Mesenchymal stem cell (in vitro differentiated cells and primary cell): ENCODE results near the gene UNK.
A peak's percentile ranks its signal among the peaks of the same experiment; 100 is the strongest.

Experiments
- DNase-seq: peaks from one replicate; pipeline ENCODE4 v3.0.0-alpha.2; 2013
- H2AFZ ChIP-seq: one replicate; pipeline ENCODE4 v1.6.1; 2013; ENCODE audit warnings: low read depth, mild to moderate bottlenecking, control low read depth, inconsistent platforms, low read length, moderate library complexity
- H2AK5ac ChIP-seq: 2 replicates; pipeline ENCODE4 v1.6.1; 2013; ENCODE audit warnings: low read length, moderate library complexity, mild to moderate bottlenecking, inconsistent platforms; ENCODE audit not compliant: severe bottlenecking
- H2BK120ac ChIP-seq: one replicate; pipeline ENCODE4 v1.6.1; 2013; ENCODE audit warnings: low read depth, mild to moderate bottlenecking, inconsistent platforms, low read length, moderate library complexity
- H2BK12ac ChIP-seq, 2 experiments: one replicate each; pipeline ENCODE4 v1.6.1; 2013; ENCODE audit warnings: inconsistent platforms in 2 of 2, low read length in 2 of 2, mild to moderate bottlenecking in 2 of 2, moderate library complexity in 2 of 2, control low read depth in 1 of 2
- H2BK15ac ChIP-seq: one replicate; pipeline ENCODE4 v1.6.1; 2013; ENCODE audit warnings: mild to moderate bottlenecking, low read depth, inconsistent platforms; ENCODE audit not compliant: poor library complexity, severe bottlenecking
- H2BK5ac ChIP-seq: 2 replicates; pipeline ENCODE4 v1.6.1; 2013; ENCODE audit warnings: low read depth, mild to moderate bottlenecking, low read length, control low read depth, inconsistent platforms; ENCODE audit not compliant: poor library complexity, severe bottlenecking
- H3K14ac ChIP-seq, 2 experiments: one replicate each; pipeline ENCODE4 v1.6.1; 2013; ENCODE audit warnings: inconsistent platforms in 2 of 2, low read length in 2 of 2, control low read depth in 1 of 2, mild to moderate bottlenecking in 1 of 2, moderate library complexity in 1 of 2
- H3K18ac ChIP-seq, 2 experiments: one replicate each; pipeline ENCODE4 v1.6.1; 2013; ENCODE audit warnings: inconsistent platforms in 2 of 2, low read length in 2 of 2, control low read depth in 1 of 2, low read depth in 1 of 2, mild to moderate bottlenecking in 1 of 2
- H3K23ac ChIP-seq, 2 experiments: one replicate each; pipeline ENCODE4 v1.6.1; 2013; ENCODE audit warnings: inconsistent platforms in 2 of 2, low read length in 2 of 2, mild to moderate bottlenecking in 2 of 2, moderate library complexity in 2 of 2, control low read depth in 1 of 2
- H3K27ac ChIP-seq: 2 replicates; pipeline ENCODE4 v1.5.1; 2013; ENCODE audit warnings: mild to moderate bottlenecking, moderate library complexity, low read length, control low read depth, inconsistent platforms; ENCODE audit not compliant: poor library complexity, severe bottlenecking
- H3K27me3 ChIP-seq, 2 experiments: 2 replicates each; pipeline versions ENCODE4 v1.6.1 to v1.7.0; 2013; ENCODE audit warnings: low read length in 2 of 2, mild to moderate bottlenecking in 2 of 2, moderate library complexity in 2 of 2, control low read depth in 1 of 2, inconsistent platforms in 1 of 2; ENCODE audit not compliant: control insufficient read depth in 1 of 2, insufficient read depth in 1 of 2
- H3K36me3 ChIP-seq, 2 experiments: 2 replicates each; pipeline versions ENCODE4 v1.6.1 to v1.7.0; 2013; ENCODE audit warnings: low read length in 2 of 2, control low read depth in 1 of 2, inconsistent platforms in 1 of 2, low read depth in 1 of 2, mild to moderate bottlenecking in 1 of 2; ENCODE audit not compliant: insufficient read depth in 2 of 2, control insufficient read depth in 1 of 2
- H3K4ac ChIP-seq, 2 experiments: one replicate each; pipeline ENCODE4 v1.6.1; 2013; ENCODE audit warnings: inconsistent platforms in 2 of 2, low read length in 2 of 2, mild to moderate bottlenecking in 2 of 2, moderate library complexity in 2 of 2, control low read depth in 1 of 2, low read depth in 1 of 2
- H3K4me1 ChIP-seq: 2 replicates; pipeline ENCODE4 v1.6.1; 2013; ENCODE audit warnings: low read depth, low read length, control low read depth; ENCODE audit not compliant: control insufficient read depth, insufficient read depth
- H3K4me2 ChIP-seq: 2 replicates; pipeline ENCODE4 v1.6.1; 2013; ENCODE audit warnings: low read length, mild to moderate bottlenecking, inconsistent platforms; ENCODE audit not compliant: poor library complexity, severe bottlenecking
- H3K4me3 ChIP-seq, 2 experiments: 2 replicates each; pipeline versions ENCODE4 v1.5.1 to v1.7.0; 2013; ENCODE audit warnings: low read length in 2 of 2, mild to moderate bottlenecking in 2 of 2, control low read depth in 1 of 2, low read depth in 1 of 2; ENCODE audit not compliant: insufficient read depth in 1 of 2
- H3K79me1 ChIP-seq: replicated peaks from 2 replicates; pipeline ENCODE4 v1.6.1; 2013; ENCODE audit warnings: mild to moderate bottlenecking, control low read depth, low read length, inconsistent platforms; ENCODE audit not compliant: poor library complexity, severe bottlenecking
- H3K9ac ChIP-seq: 2 replicates; pipeline ENCODE4 v1.7.0; 2013; ENCODE audit warnings: mild to moderate bottlenecking, low read length, moderate library complexity
- H3K9me3 ChIP-seq: 2 replicates; pipeline ENCODE4 v1.7.0; 2013; ENCODE audit warnings: mild to moderate bottlenecking, low read length; ENCODE audit not compliant: control insufficient read depth
- H4K8ac ChIP-seq: one replicate; pipeline ENCODE4 v1.6.1; 2013; ENCODE audit warnings: inconsistent platforms, mild to moderate bottlenecking, low read length, moderate library complexity
- H4K91ac ChIP-seq: one replicate; pipeline ENCODE4 v1.6.1; 2013; ENCODE audit warnings: mild to moderate bottlenecking, low read length, inconsistent platforms
- WGBS: methylation state at CpG from one replicate; pipeline ENCODE4 v1.1.7; 2013; ENCODE audit warnings: mixed read lengths; 5-methylcytosine and 5-hydroxymethylcytosine counted together

UNK gene

GRCh38 chr17:75831032-75831571, 46.5 kb downstream of the UNK start:
- no peak for DNase-seq
- 93% methylated on average over 6 of the region's 15 CpGs for WGBS
- no peak overlapping the region for H3K4ac ChIP-seq
- no peak overlapping the region for H2BK120ac ChIP-seq
- H3K4me3 ChIP-seq, result no peak overlapping the region
- no peak overlapping the region for H4K91ac ChIP-seq
- no peak overlapping the region for H2AFZ ChIP-seq
- H2BK12ac ChIP-seq, result no peak overlapping the region
- peaks cover 0 to 30% of the 10 kb centered on the region in 2 experiments for H3K36me3 ChIP-seq
- H3K9me3 ChIP-seq, result no peaks in the 10 kb centered on the region
- H3K18ac ChIP-seq, result no peak overlapping the region
- no peak overlapping the region for H3K4me2 ChIP-seq
- H2BK15ac ChIP-seq, result no peak overlapping the region
- no peak overlapping the region for H3K14ac ChIP-seq
- no peaks in the 10 kb centered on the region for H3K27me3 ChIP-seq
- peak overlapping the region; percentile 27 for H4K8ac ChIP-seq
- H2AK5ac ChIP-seq, result no peak overlapping the region
- H3K23ac ChIP-seq, result no peak overlapping the region
- peaks cover 29% of the 10 kb centered on the region for H3K4me1 ChIP-seq
- H3K27ac ChIP-seq, result no peak overlapping the region
- no peak overlapping the region for H3K9ac ChIP-seq
- no peaks in the 10 kb centered on the region for H3K79me1 ChIP-seq
- no peak overlapping the region for H2BK5ac ChIP-seq

GRCh38 chr17:75832164-75832651, 47.6 kb downstream of the UNK start:
- Histone ChIP-seq H2BK12ac (no peak overlapping the region), H2BK15ac (no peak overlapping the region), H3K9me3 (no peaks in the 10 kb centered on the region), H3K79me1 (no peaks in the 10 kb centered on the region), H3K18ac (no peak overlapping the region), H2BK5ac (no peak overlapping the region), H3K36me3 (peaks cover 0 to 23% of the 10 kb centered on the region in 2 experiments), H3K4me2 (no peak overlapping the region), H3K14ac (no peak overlapping the region), H3K4ac (peak overlapping the region in 1 of 2 experiments; percentile 27), H4K8ac (peak overlapping the region; percentile 75), H2AFZ (no peak overlapping the region), H3K4me1 (peaks cover 26% of the 10 kb centered on the region), H3K4me3 (no peak overlapping the region), H2BK120ac (no peak overlapping the region), H3K23ac (no peak overlapping the region), H3K27me3 (no peaks in the 10 kb centered on the region), H3K9ac (no peak overlapping the region), H4K91ac (no peak overlapping the region), H3K27ac (no peak overlapping the region), H2AK5ac (no peak overlapping the region)
- peak; percentile 86 for DNase-seq
- 63% methylated on average over 10 of the region's 10 CpGs for WGBS

- peaks cover 20% of the 10 kb centered on the region for H3K4me1 ChIP-seq
- H3K27me3 ChIP-seq, result no peaks in the 10 kb centered on the region
- WGBS, result 52% methylated on average over 19 of the region's 20 CpGs
- peak overlapping the region in 1 of 2 experiments; percentile 31 for H3K18ac ChIP-seq
- peak overlapping the region; percentile 44 for H2BK15ac ChIP-seq
- H3K4me2 ChIP-seq, result no peak overlapping the region
- H2BK5ac ChIP-seq, result no peak overlapping the region
- no peak overlapping the region for H3K9ac ChIP-seq
- peaks cover 0 to 23% of the 10 kb centered on the region in 2 experiments for H3K36me3 ChIP-seq
- peak overlapping the region; percentile 43 for H4K91ac ChIP-seq
- H3K79me1 ChIP-seq, result no peaks in the 10 kb centered on the region
- no peak overlapping the region for H3K23ac ChIP-seq
- H3K14ac ChIP-seq, result no peak overlapping the region
- no peak overlapping the region for H2AK5ac ChIP-seq
- peak overlapping the region in 1 of 2 experiments; percentile 27 for H3K4ac ChIP-seq
- H4K8ac ChIP-seq, result peak overlapping the region; percentile 83
- H2BK120ac ChIP-seq, result no peak overlapping the region
- no peaks in the 10 kb centered on the region for H3K9me3 ChIP-seq
- no peak for DNase-seq
- H3K27ac ChIP-seq, result no peak overlapping the region
- peak overlapping the region; percentile 7 for H2AFZ ChIP-seq
- no peak overlapping the region for H3K4me3 ChIP-seq
- H2BK12ac ChIP-seq, result no peak overlapping the region
These were observed 48.2 kb downstream of the UNK start for GRCh38 chr17:75832652-75833400.

GRCh38 chr17:75834279-75834920, 49.8 kb downstream of the UNK start:
- no peak for DNase-seq
- Histone ChIP-seq H3K79me1 (no peaks in the 10 kb centered on the region), H4K91ac (peak overlapping the region; percentile 10), H3K4ac (no peak overlapping the region), H4K8ac (no peak overlapping the region), H3K23ac (no peak overlapping the region), H3K4me3 (no peak overlapping the region), H2BK15ac (no peak overlapping the region), H3K9me3 (no peaks in the 10 kb centered on the region), H3K18ac (no peak overlapping the region), H2BK5ac (no peak overlapping the region), H2BK120ac (no peak overlapping the region), H2BK12ac (no peak overlapping the region), H2AFZ (no peak overlapping the region), H3K14ac (no peak overlapping the region), H3K9ac (no peak overlapping the region), H3K4me1 (peaks cover 10% of the 10 kb centered on the region), H3K36me3 (peaks cover 0 to 19% of the 10 kb centered on the region in 2 experiments), H3K4me2 (no peak overlapping the region), H3K27me3 (no peaks in the 10 kb centered on the region), H2AK5ac (no peak overlapping the region), H3K27ac (no peak overlapping the region)
- WGBS, result 98% methylated on average over 25 of the region's 25 CpGs
